ENCODE measurements around the gene AK9. TPM values are rescaled to one million over a fixed set of nuclear protein-coding genes. Genes with fewer than 3 reads are reported as not detected.

The AK9 gene
- polyA plus RNA-seq, 1 donor from 2014 or later, result 8.2 TPM

GRCh38 chr6:109452181-109452580, 238.8 kb downstream of the AK9 start:
- Mint-ChIP-seq H3K27ac (peak overlapping the region; percentile 51 to 99 (median 97)), H3K4me3 (peak overlapping the region in 3 of 4 donors; percentile 1 to 92 (median 79)), H3K9me3 (no peaks in the 10 kb centered on the region), H3K27me3 (no peaks in the 10 kb centered on the region), H3K36me3 (peaks cover under 1% of the 10 kb centered on the region), H3K4me1 (peaks cover 40 to 42% (median 40%) of the 10 kb centered on the region in 3 donors)

- H3K4me3 Mint-ChIP-seq, result peak overlapping the region in 2 of 4 donors; percentile 79 to 92
- no peaks in the 10 kb centered on the region for H3K27me3 Mint-ChIP-seq
- no peaks in the 10 kb centered on the region for H3K9me3 Mint-ChIP-seq
- H3K36me3 Mint-ChIP-seq, result no peaks in the 10 kb centered on the region
- peak overlapping the region in 2 of 3 donors; percentile 31 to 51 for H3K27ac Mint-ChIP-seq
- peaks cover 33 to 38% (median 37%) of the 10 kb centered on the region in 3 donors for H3K4me1 Mint-ChIP-seq
Observed at GRCh38 chr6:109451376-109451775, 239.6 kb downstream of the AK9 start.

GRCh38 chr6:109450801-109451200, 240.2 kb downstream of the AK9 start:
- Mint-ChIP-seq H3K4me3 (peak overlapping the region; percentile 8 to 92 (median 64)), H3K36me3 (no peaks in the 10 kb centered on the region), H3K9me3 (no peaks in the 10 kb centered on the region), H3K27ac (peak overlapping the region in 2 of 3 donors; percentile 87), H3K4me1 (peaks cover 33 to 38% (median 35%) of the 10 kb centered on the region in 3 donors), H3K27me3 (no peaks in the 10 kb centered on the region)

GRCh38 chr6:109449795-109450673, 241.0 kb downstream of the AK9 start:
- no peaks in the 10 kb centered on the region for H3K36me3 Mint-ChIP-seq
- peaks cover 33 to 38% (median 35%) of the 10 kb centered on the region in 3 donors for H3K4me1 Mint-ChIP-seq
- no peaks in the 10 kb centered on the region for H3K27me3 Mint-ChIP-seq
- H3K27ac Mint-ChIP-seq, result peak overlapping the region; percentile 87 to 96 (median 87)
- H3K4me3 Mint-ChIP-seq, result peak overlapping the region; percentile 52 to 92 (median 78)
- H3K9me3 Mint-ChIP-seq, result no peaks in the 10 kb centered on the region

- Mint-ChIP-seq H3K9me3 (no peaks in the 10 kb centered on the region), H3K4me3 (peak overlapping the region in 3 of 4 donors; percentile 36 to 83 (median 72)), H3K36me3 (no peaks in the 10 kb centered on the region), H3K27me3 (no peaks in the 10 kb centered on the region), H3K4me1 (peaks cover 28 to 34% (median 31%) of the 10 kb centered on the region in 3 donors), H3K27ac (peak overlapping the region; percentile 87 to 96 (median 87))
Observed at GRCh38 chr6:109449064-109449794, 241.8 kb downstream of the AK9 start.

- H3K4me1 Mint-ChIP-seq, result peaks cover 28 to 34% (median 28%) of the 10 kb centered on the region in 3 donors
- no peaks in the 10 kb centered on the region for H3K9me3 Mint-ChIP-seq
- no peaks in the 10 kb centered on the region for H3K36me3 Mint-ChIP-seq
- no peaks in the 10 kb centered on the region for H3K27me3 Mint-ChIP-seq
- peak overlapping the region in 2 of 4 donors; percentile 36 to 83 for H3K4me3 Mint-ChIP-seq
- peak overlapping the region; percentile 80 to 97 (median 87) for H3K27ac Mint-ChIP-seq
Observed at GRCh38 chr6:109448615-109449014, 242.4 kb downstream of the AK9 start.

- no peaks in the 10 kb centered on the region for H3K36me3 Mint-ChIP-seq
- peak overlapping the region; percentile 80 to 97 (median 87) for H3K27ac Mint-ChIP-seq
- peaks cover 27 to 37% (median 28%) of the 10 kb centered on the region in 3 donors for H3K4me1 Mint-ChIP-seq
- no peaks in the 10 kb centered on the region for H3K9me3 Mint-ChIP-seq
- peak overlapping the region; percentile 25 to 84 (median 48) for H3K4me3 Mint-ChIP-seq
- no peaks in the 10 kb centered on the region for H3K27me3 Mint-ChIP-seq
Observed at GRCh38 chr6:109447878-109448555, 243.0 kb downstream of the AK9 start.

GRCh38 chr6:109447087-109447486, 243.9 kb downstream of the AK9 start:
- Mint-ChIP-seq H3K27ac (peak overlapping the region in 2 of 3 donors; percentile 97 to 99), H3K27me3 (no peaks in the 10 kb centered on the region), H3K4me3 (peak overlapping the region in 1 of 4 donors; percentile 84), H3K4me1 (peaks cover 31 to 40% (median 31%) of the 10 kb centered on the region in 3 donors), H3K36me3 (no peaks in the 10 kb centered on the region), H3K9me3 (no peaks in the 10 kb centered on the region)

GRCh38 chr6:109446541-109446940, 244.5 kb downstream of the AK9 start:
- Mint-ChIP-seq H3K4me3 (peak overlapping the region in 1 of 4 donors; percentile 84), H3K27ac (peak overlapping the region in 1 of 3 donors; percentile 99)

GRCh38 chr6:109446072-109446471, 244.9 kb downstream of the AK9 start:
- no peaks in the 10 kb centered on the region for H3K36me3 Mint-ChIP-seq
- H3K4me1 Mint-ChIP-seq, result peaks cover 36 to 42% (median 38%) of the 10 kb centered on the region in 3 donors
- H3K4me3 Mint-ChIP-seq, result peak overlapping the region in 1 of 4 donors; percentile 84
- H3K27me3 Mint-ChIP-seq, result no peaks in the 10 kb centered on the region
- H3K27ac Mint-ChIP-seq, result peak overlapping the region in 1 of 3 donors; percentile 99
- no peaks in the 10 kb centered on the region for H3K9me3 Mint-ChIP-seq

More at GRCh38 chr6:109446541-109446940, 244.5 kb downstream of the AK9 start:
- Mint-ChIP-seq H3K4me1 (peaks cover 32 to 41% (median 34%) of the 10 kb centered on the region in 3 donors), H3K36me3 (no peaks in the 10 kb centered on the region), H3K27me3 (no peaks in the 10 kb centered on the region), H3K9me3 (no peaks in the 10 kb centered on the region)

GRCh38 chr6:109445382-109445781, 245.6 kb downstream of the AK9 start:
- Mint-ChIP-seq H3K9me3 (no peaks in the 10 kb centered on the region), H3K27ac (peak overlapping the region in 1 of 3 donors; percentile 99), H3K4me3 (peak overlapping the region in 1 of 4 donors; percentile 99)

GRCh38 chr6:109443425-109443950, 247.5 kb downstream of the AK9 start:
- H3K4me3 Mint-ChIP-seq, result peak overlapping the region in 2 of 4 donors; percentile 72 to 99
- peaks cover 23 to 33% (median 30%) of the 10 kb centered on the region in 3 donors for H3K4me1 Mint-ChIP-seq

More at GRCh38 chr6:109445382-109445781, 245.6 kb downstream of the AK9 start:
- H3K4me1 Mint-ChIP-seq, result peaks cover 32 to 36% (median 34%) of the 10 kb centered on the region in 3 donors
- H3K36me3 Mint-ChIP-seq, result no peaks in the 10 kb centered on the region
- H3K27me3 Mint-ChIP-seq, result no peaks in the 10 kb centered on the region

More at GRCh38 chr6:109443425-109443950, 247.5 kb downstream of the AK9 start:
- no peaks in the 10 kb centered on the region for H3K9me3 Mint-ChIP-seq
- H3K27me3 Mint-ChIP-seq, result no peaks in the 10 kb centered on the region
- no peaks in the 10 kb centered on the region for H3K36me3 Mint-ChIP-seq
- H3K27ac Mint-ChIP-seq, result peak overlapping the region; percentile 73 to 99 (median 73)

All from IgD-negative memory B cell (primary cell).